T1000 (cell line): ENCODE results near the gene CLK4.
"Not testable (repeated sequence)": the region's sequence is repeated elsewhere in the genome, so short reads cannot be mapped to it uniquely, and the experiment has no call there.

ENCODE experiments used
- DNase-seq: peaks from one replicate; lab custom pipeline; 2025; ENCODE audit warnings: mixed read lengths; lab: John Stamatoyannopoulos, UW

The CLK4 gene

GRCh38 chr5:178587763-178588611, 38.9 kb downstream of the CLK4 start:
- DNase-seq: no peak

DNA sequence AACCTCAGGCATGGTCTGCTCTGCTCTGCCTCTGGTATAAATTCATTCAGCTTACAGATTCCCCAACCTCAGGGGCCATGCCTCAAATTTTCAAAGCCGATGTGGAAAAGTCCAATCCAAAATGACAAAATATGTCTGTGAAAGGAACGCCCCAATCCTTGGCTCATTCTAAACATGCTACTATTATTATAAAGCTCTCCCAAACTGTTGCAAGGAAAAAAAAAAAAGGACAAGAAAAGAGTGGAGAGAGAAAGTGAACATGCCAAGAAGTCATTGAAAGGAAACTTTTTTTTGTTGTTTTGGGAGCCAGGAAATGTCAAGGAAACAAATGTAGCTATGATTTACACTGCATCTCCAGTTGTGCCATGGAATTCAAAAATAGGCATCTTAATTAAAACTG, 40.5 kb downstream of the CLK4 start:
- DNase-seq: no peak

- not testable (repeated sequence) for DNase-seq
Observed at GRCh38 chr5:178585421-178585820, 41.4 kb downstream of the CLK4 start.

- DNase-seq: no peak
Observed at GRCh38 chr5:178583279-178583678, 43.6 kb downstream of the CLK4 start.

DNA sequence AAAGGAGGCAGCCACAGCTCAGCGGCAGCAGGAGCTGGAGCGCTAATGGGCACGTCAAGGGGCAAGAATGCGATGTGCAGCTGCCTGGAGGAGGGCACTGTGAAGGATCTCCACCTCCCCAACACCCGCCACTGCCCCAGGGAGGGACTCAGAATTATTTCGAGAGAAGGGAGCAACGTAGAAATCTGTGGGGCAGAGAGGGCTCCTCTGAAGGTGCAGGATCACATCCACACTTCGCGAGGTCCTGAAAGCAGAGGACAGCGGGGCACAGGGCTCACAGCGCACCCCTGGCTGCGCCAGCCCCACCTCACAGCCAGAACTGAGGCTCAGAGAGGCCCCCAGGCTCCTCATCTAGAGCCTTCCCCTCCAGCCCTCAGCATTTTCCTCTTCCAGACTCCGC, 44.6 kb downstream of the CLK4 start:
- no peak for DNase-seq

GRCh38 chr5:178581621-178582020, 45.2 kb downstream of the CLK4 start:
- no peak for DNase-seq

DNA sequence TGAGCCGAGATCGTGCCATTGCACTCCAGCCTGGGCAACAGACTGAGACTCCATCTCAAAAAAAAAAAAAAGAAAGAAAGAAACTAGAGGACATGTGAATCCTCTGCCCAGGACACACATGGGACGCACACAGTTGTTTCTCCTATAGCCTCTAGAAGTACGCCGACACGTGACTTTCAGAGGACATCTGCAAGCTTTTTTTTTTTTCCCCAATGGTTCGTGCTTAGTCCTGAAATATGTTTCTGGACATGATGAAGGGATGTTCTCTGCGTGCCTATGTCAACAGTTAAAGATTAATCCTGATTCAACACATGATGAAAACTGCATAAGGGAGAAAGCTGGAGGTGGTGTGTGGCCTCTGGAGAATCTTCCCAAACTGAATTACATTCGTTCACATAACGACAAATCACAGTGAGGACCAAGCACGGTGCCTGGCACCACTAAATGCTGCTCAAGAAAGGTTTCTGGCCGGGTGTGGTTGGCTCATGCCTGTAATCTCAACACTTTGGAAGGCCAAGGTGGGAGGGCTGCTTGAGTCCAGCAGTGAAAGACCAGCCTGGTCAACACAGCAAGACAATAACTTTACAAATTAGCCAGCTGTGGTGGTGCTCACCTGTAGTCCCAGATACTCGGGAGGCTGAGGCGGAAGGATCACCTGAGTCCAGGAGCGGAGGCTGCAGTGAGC, 46.4 kb downstream of the CLK4 start:
- no peak for DNase-seq

DNA sequence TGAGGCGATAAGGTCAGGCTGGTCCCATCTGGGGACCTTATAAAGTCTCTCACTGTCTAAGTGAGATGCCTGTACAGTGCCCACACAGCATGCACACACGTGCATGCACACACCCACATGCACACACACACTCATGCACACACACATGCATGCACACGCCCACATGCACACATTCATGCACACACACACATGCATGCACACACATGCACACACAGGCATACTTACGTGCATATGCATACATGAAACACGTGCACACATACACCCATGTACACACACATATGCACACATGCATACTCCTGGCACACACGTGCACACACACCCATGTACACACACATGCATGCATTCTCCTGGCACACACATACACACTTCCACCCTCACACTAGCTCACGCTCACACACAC, 48.9 kb downstream of the CLK4 start:
- DNase-seq: no peak

- no peak for DNase-seq
Observed at GRCh38 chr5:178577376-178577839, 49.4 kb downstream of the CLK4 start.

DNA sequence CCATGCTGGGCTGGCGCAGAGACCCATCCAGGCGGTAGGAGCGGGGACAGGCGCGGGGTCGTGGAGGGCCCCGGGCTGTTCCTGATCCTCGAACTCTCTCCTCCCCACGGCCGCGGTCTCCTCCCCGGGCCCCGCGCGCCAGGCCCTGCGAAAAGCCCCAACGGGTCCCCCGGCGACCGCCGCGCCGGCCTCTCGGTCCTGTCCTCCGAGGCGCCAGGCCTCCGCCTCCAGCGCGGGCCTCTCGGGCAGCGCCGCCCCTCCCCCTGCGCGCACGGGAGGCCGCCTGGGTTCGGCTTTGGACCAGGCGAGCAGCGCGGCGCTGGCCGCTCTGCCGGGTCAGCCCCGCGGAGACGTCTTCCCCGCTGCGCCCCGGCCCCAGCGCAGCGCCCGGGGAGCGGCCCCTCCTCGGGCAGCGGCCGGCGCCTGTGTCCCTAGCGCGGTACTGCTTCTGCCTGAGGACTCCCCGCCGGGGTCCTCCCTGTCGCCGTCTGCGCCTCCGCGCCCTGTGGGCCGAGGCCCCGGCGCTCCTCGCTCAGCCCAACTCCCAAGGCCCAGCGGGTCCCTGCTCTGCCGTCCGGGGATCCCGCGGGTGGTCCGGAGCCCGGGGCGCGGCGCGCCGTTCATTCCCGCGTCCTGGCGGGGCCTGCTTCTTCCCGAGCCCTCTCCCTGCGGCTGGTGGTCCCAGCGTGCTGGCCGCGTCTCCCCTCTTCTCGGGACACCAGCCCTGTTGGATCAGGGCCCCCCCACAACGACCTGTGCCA, 50.1 kb downstream of the CLK4 start:
- no peak for DNase-seq

DNA sequence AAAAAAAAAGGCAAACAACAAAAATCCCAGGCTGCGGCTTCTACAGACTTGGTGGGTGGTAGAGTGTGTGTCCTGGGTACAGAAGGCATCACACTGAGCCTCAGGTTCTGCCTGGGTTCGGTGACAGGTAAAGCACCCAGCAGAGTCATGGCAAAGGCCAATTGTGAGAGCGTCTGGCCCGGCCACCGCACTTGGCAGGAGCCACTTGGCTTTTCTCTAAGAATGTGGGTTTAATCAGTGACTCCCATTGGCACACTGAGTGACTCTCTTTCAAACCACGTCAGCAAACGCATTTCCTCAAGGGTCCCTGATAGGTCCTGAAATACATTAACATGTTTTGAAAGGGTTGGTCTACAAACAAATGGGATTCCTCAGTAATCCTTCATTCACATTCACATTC, 53.6 kb downstream of the CLK4 start:
- DNase-seq: no peak

- DNase-seq: no peak
Observed at GRCh38 chr5:178572617-178573016, 54.2 kb downstream of the CLK4 start.

GRCh38 chr5:178569485-178569884, 57.4 kb downstream of the CLK4 start:
- no peak for DNase-seq

DNA sequence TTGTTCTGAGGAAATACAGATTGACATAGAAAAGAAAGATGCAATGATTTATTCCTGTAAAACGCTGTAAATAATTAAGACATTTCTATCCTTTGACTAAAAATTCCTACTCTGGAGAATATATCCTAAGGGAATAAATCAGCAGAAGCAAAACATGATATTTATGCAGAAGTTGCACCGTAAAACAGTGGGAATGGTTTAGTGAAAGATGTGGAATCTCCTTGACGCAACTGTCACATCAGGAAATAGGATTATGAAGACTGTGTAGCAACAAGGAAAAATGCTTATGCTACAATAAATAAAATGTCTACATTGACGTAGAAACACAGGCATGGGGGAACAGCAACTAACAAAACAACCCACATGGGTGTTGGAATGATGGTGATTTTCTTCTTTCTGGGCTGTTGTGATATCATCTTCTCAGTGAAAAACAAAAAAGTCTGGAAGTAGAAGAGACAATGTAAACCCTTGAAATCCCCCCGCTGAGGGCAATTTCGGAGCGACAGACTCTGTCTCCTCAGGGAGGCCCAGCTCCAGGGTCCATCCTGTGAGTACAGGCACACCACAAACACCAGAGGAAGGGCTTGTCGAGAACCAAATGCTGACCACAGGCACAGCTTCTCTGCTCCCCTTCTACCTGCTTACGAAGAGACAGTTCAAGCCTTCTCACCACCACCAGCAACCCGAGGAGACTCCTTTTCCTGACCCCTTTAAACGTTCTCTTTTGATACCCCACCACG, 61.9 kb downstream of the CLK4 start:
- no peak for DNase-seq

- DNase-seq: no peak
Observed at GRCh38 chr5:178564397-178564796, 62.5 kb downstream of the CLK4 start.

- DNase-seq: no peak
Observed at GRCh38 chr5:178563621-178564020, 63.2 kb downstream of the CLK4 start.

DNA sequence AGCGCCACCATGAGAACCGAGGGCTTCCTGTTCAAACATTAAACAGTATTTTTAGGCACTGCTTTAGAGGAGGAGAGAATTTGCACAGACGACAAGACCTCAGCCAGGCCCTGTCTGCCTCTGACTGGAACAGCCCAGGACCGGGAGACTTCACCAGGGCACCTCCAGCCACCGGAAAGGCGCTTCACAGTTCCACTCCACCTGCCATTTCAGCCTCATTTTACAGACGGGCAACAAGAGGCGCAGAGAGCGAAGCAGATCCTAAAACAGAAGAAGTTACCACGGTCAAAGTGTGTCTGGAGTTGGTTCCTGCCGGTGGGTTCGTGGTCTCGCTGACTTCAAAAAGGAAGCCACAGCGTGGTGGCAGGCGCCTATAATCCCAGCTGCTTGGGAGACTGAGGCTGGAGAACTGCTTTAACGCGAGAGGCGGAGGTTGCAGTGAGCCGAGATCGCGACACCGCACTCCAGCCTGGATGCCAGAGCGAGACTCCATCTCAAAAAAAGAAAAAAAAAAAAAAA, 65.0 kb downstream of the CLK4 start:
- DNase-seq: no peak

GRCh38 chr5:178560911-178561310, 65.9 kb downstream of the CLK4 start:
- DNase-seq: no peak

GRCh38 chr5:178557416-178557815, 69.4 kb downstream of the CLK4 start:
- no peak for DNase-seq

- DNase-seq: no peak
Observed at GRCh38 chr5:178555771-178556211, 71.1 kb downstream of the CLK4 start.

DNA sequence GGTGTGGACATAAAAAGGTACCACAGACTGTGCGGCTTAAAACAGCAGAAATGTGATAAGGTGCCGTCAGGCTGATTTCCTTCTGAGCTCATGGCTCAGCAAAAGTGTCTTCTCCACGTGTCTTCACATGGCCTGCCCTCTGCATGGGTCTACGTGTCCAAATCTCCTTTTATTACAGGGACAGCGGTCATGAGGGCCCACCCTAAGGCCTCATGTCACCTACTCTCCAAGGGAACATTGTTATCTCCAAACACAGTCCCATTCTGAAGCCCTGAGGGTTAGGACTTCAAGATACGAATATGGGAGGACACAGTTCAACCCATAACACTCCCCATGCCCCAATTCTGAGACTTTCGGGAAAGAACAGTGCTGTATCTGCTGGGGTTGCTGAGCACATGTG, 71.8 kb downstream of the CLK4 start:
- DNase-seq: no peak

DNA sequence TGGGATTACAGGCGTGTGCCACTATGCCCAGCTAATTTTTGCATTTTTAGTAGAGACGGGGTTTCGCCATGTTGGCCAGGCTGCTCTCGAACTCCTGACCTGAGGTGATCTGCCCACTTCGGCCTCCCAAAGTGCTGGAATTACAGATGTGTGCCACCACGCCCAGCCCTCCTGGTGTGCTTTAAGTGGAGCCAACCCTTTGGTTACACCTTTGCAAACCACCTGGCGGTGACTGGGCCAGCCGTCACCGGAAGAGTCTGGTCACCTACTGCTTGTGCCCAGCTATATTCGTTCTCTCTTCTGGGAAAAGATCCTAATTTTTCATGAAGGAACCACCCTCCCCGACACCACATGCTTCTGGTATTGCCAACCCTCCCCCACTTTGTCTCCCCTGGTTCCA, 72.5 kb downstream of the CLK4 start:
- no peak for DNase-seq
